ENCODE results near the gene PAX3.

PAX3 gene

GRCh38 chr2:222309766-222310165 is 11.0 kb upstream of the PAX3 start:
- H3K9ac ChIP-seq (ENCODE audit: low read length), result no peak overlapping the region
- peaks cover 100% of the 10 kb centered on the region for H3K27me3 ChIP-seq (ENCODE audit: control insufficient read depth, insufficient read depth, low read length)
- peaks cover 57% of the 10 kb centered on the region for H3K4me1 ChIP-seq (ENCODE audit: control insufficient read depth, insufficient read depth, low read length)
- H3K36me3 ChIP-seq (ENCODE audit: control insufficient read depth, insufficient read depth, low read length), result no peaks in the 10 kb centered on the region
- H3K9me3 ChIP-seq (ENCODE audit: control insufficient read depth, insufficient read depth, low read depth, low read length), result no peaks in the 10 kb centered on the region
- no peak overlapping the region for H3K27ac ChIP-seq (ENCODE audit: low read depth, low read length)
- H3K4me3 ChIP-seq (ENCODE audit: low read depth, low read length), result no peak overlapping the region

DNA sequence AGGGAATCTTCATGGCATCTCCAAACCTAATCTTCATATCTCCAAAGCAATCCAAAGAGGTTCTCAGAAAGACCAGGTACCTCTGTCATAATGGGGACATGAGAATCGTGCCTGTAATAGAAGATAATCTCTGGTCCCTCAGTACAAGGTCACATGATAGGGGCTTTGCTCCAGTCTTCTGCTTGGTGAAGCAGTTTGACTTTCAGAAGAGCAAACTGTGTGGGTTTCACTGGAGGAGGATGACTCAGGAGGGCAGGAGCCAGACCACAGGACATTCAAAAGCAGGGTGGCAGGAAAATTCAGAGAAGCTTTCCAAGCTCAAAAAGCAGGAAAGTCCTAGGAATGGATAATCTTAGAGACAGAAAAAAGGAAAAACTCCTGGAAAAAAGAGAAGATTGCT is 10.6 kb upstream of the PAX3 start:
- Histone ChIP-seq H3K4me1 (ENCODE audit: control insufficient read depth, insufficient read depth, low read length) (peaks cover 57% of the 10 kb centered on the region), H3K36me3 (ENCODE audit: control insufficient read depth, insufficient read depth, low read length) (no peaks in the 10 kb centered on the region), H3K27me3 (ENCODE audit: control insufficient read depth, insufficient read depth, low read length) (peaks cover 100% of the 10 kb centered on the region), H3K9me3 (ENCODE audit: control insufficient read depth, insufficient read depth, low read depth, low read length) (no peaks in the 10 kb centered on the region), H3K9ac (ENCODE audit: low read length) (no peak overlapping the region), H3K4me3 (ENCODE audit: low read depth, low read length) (no peak overlapping the region), H3K27ac (ENCODE audit: low read depth, low read length) (no peak overlapping the region)

DNA sequence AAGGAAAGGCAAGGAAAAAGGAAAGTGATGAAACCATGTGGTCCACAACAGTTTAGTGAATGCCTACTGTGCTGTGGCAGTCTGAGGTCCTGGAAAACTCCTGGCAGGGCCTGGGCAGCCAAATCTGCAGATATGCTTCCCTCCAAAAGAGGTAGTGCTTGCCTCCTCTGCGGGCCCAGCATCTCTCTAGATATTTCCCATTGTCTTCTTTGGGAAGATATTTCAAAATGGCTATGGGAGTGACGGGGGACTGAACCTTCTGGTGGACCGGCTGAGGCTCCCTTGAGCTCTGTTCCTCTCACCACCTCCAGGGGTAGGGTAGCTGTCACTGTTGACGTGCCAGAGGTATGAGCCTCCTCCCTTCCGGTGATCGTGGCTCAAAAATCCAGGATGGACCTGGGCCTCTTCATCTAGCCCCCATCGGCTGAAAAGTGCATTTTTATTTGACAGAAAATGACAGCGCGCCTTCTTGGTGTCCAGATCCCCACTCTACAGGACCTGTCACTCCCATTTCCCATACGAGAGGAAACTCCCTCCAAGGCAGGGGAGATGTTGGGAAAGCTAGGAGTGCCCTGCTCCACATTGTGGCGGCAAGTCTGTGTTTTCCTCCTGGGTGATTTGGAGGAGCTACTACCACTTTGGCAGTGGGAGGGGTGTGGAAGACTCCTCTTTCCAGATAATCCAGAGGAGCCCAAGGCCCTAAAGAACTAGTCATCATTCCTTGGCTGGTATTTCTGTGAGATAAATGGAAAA is 9.4 kb upstream of the PAX3 start:
- no peak overlapping the region for H3K4me3 ChIP-seq (ENCODE audit: low read depth, low read length)
- H3K9ac ChIP-seq (ENCODE audit: low read length), result no peak overlapping the region
- no peaks in the 10 kb centered on the region for H3K9me3 ChIP-seq (ENCODE audit: control insufficient read depth, insufficient read depth, low read depth, low read length)
- no peaks in the 10 kb centered on the region for H3K36me3 ChIP-seq (ENCODE audit: control insufficient read depth, insufficient read depth, low read length)
- peaks cover 100% of the 10 kb centered on the region for H3K27me3 ChIP-seq (ENCODE audit: control insufficient read depth, insufficient read depth, low read length)
- H3K27ac ChIP-seq (ENCODE audit: low read depth, low read length), result no peak overlapping the region
- peaks cover 63% of the 10 kb centered on the region for H3K4me1 ChIP-seq (ENCODE audit: control insufficient read depth, insufficient read depth, low read length)

DNA sequence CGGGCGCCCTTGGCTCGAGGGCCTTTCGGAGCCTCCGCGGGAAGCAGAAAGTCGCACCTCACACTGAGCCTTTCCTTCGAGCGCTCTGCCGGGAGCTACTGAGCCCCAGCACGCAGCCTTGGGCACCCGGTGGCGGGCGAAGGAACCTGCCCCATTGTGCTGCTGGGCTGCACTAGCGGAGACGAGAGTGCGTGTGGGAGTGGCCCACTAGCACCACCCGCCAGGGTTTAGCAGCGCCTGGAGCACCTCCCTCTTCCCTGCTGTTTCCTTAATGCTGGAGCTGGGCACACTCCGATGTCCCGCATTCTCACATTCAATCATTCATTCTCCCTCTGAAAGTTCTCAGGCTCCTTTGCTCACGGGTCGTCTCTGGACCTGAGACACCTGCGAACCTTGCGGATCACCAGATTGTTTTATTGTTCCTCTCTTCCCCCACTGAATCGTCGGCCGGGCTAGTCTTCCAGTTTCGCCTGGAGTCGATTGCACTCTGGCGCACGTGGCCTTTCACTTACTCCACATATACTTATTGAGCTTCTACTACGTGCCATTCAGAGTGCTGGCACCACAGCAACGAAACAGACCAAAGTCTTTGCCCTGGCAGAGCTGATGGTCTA is 8.5 kb upstream of the PAX3 start:
- peaks cover 63% of the 10 kb centered on the region for H3K4me1 ChIP-seq (ENCODE audit: control insufficient read depth, insufficient read depth, low read length)
- no peaks in the 10 kb centered on the region for H3K36me3 ChIP-seq (ENCODE audit: control insufficient read depth, insufficient read depth, low read length)
- H3K27ac ChIP-seq (ENCODE audit: low read depth, low read length), result no peak overlapping the region
- peaks cover 100% of the 10 kb centered on the region for H3K27me3 ChIP-seq (ENCODE audit: control insufficient read depth, insufficient read depth, low read length)
- H3K4me3 ChIP-seq (ENCODE audit: low read depth, low read length), result peak overlapping the region; percentile 48
- H3K9ac ChIP-seq (ENCODE audit: low read length), result no peak overlapping the region
- H3K9me3 ChIP-seq (ENCODE audit: control insufficient read depth, insufficient read depth, low read depth, low read length), result no peaks in the 10 kb centered on the region

- Histone ChIP-seq H3K9ac (ENCODE audit: low read length) (no peak overlapping the region), H3K36me3 (ENCODE audit: control insufficient read depth, insufficient read depth, low read length) (no peaks in the 10 kb centered on the region), H3K4me1 (ENCODE audit: control insufficient read depth, insufficient read depth, low read length) (peaks cover 63% of the 10 kb centered on the region), H3K27me3 (ENCODE audit: control insufficient read depth, insufficient read depth, low read length) (peaks cover 100% of the 10 kb centered on the region), H3K27ac (ENCODE audit: low read depth, low read length) (no peak overlapping the region), H3K9me3 (ENCODE audit: control insufficient read depth, insufficient read depth, low read depth, low read length) (no peaks in the 10 kb centered on the region), H3K4me3 (ENCODE audit: low read depth, low read length) (peak overlapping the region; percentile 48)
These were observed 7.8 kb upstream of the PAX3 start for GRCh38 chr2:222306393-222307142.

- no peaks in the 10 kb centered on the region for H3K36me3 ChIP-seq (ENCODE audit: control insufficient read depth, insufficient read depth, low read length)
- H3K27ac ChIP-seq (ENCODE audit: low read depth, low read length), result no peak overlapping the region
- H3K27me3 ChIP-seq (ENCODE audit: control insufficient read depth, insufficient read depth, low read length), result peaks cover 100% of the 10 kb centered on the region
- H3K9me3 ChIP-seq (ENCODE audit: control insufficient read depth, insufficient read depth, low read depth, low read length), result no peaks in the 10 kb centered on the region
- peaks cover 62% of the 10 kb centered on the region for H3K4me1 ChIP-seq (ENCODE audit: control insufficient read depth, insufficient read depth, low read length)
- no peak overlapping the region for H3K9ac ChIP-seq (ENCODE audit: low read length)
- peak overlapping the region; percentile 48 for H3K4me3 ChIP-seq (ENCODE audit: low read depth, low read length)
These were observed 7.0 kb upstream of the PAX3 start for GRCh38 chr2:222305516-222306392.

- peak overlapping the region; percentile 48 for H3K4me3 ChIP-seq (ENCODE audit: low read depth, low read length)
- H3K4me1 ChIP-seq (ENCODE audit: control insufficient read depth, insufficient read depth, low read length), result peaks cover 70% of the 10 kb centered on the region
- H3K36me3 ChIP-seq (ENCODE audit: control insufficient read depth, insufficient read depth, low read length), result no peaks in the 10 kb centered on the region
- H3K9ac ChIP-seq (ENCODE audit: low read length), result no peak overlapping the region
- peaks cover 100% of the 10 kb centered on the region for H3K27me3 ChIP-seq (ENCODE audit: control insufficient read depth, insufficient read depth, low read length)
- H3K9me3 ChIP-seq (ENCODE audit: control insufficient read depth, insufficient read depth, low read depth, low read length), result no peaks in the 10 kb centered on the region
- no peak overlapping the region for H3K27ac ChIP-seq (ENCODE audit: low read depth, low read length)
These were observed 6.1 kb upstream of the PAX3 start for GRCh38 chr2:222304737-222305515.

DNA sequence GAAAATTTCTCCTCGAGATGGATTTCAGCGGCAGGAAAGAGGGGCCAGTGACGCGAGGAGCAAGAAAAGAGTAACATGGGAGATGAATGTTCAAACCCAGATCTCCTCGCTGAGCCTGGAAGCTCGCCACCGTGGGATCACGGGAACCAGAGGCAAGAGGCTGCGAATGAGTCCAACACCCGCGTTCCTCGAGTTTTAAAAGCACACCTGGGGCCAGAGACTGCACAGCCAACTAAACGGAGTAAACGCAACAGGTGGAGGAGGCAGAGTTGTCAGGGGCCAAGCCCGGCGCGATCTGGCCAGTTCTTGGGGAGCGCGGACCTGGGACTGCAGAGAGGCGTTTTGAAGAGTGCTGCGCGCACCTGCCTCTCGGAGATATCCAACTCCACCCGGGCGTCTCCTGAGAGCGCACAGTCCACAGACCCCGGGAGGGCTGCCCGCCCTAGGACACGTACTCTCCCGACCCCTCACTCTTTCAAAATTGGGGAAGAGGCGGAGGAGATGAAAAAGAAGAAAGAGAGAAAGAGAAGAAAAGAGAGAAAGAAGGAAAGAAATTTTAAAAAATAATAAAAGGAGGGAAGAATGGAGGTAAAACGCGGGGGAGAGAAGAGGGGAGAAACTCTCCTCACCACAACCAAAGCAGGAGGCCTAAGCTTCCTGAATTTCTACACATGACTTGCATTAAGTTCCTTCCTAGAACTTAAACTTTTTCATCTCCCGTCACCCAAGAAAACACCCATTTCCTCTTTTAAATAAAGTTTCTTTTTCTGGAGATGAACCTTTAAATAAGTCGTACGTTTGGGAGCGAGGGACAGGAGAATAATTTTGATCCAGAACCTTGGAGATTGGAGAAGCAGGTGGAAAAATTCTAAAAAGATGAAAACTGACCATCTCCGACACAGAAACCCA is 5.3 kb upstream of the PAX3 start:
- H3K27me3 ChIP-seq (ENCODE audit: control insufficient read depth, insufficient read depth, low read length), result peaks cover 100% of the 10 kb centered on the region
- H3K27ac ChIP-seq (ENCODE audit: low read depth, low read length), result no peak overlapping the region

DNA sequence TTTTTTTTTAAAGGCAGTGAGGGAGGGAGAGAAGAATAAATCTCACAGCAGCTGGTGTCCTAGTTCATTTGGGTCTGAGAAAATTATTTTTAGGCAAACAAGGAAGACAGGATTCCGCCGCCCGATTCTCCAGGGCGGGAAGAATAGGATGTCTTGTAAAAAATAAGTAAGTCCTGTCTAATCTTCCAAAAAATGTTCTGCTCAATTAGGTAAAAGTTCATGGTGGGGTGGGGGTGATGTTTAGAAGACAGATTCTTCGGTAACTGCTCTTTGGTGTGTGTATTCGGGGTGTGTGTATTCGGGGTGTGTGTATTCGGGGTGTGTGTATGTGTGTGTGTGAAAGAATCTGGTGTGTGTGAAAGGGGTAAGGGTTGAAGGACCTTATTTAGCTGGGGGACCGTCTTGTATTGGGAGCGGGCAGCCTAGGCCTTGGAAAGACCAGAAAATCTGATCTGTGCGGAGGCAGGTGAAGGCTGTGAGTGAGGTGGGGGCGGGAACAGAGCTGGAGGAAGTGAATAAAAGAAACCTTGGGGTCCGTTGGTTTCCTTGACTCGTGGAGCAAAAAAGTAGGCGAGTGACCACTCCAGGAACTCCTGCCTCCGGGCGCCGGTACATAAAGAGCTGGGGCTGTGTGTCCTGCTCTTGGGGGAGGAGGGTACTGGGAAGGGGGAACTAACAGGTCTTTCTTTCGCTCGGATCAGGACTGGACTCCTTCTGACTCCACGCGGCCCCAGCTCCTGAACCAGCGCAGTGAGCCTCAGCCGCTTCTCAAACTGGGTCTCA is 4.4 kb upstream of the PAX3 start:
- H3K4me1 ChIP-seq (ENCODE audit: control insufficient read depth, insufficient read depth, low read length), result peaks cover 78% of the 10 kb centered on the region
- no peaks in the 10 kb centered on the region for H3K9me3 ChIP-seq (ENCODE audit: control insufficient read depth, insufficient read depth, low read depth, low read length)
- no peaks in the 10 kb centered on the region for H3K36me3 ChIP-seq (ENCODE audit: control insufficient read depth, insufficient read depth, low read length)
- H3K27ac ChIP-seq (ENCODE audit: low read depth, low read length), result no peak overlapping the region
- H3K4me3 ChIP-seq (ENCODE audit: low read depth, low read length), result peak overlapping the region; percentile 26; the same call in 1 of the 2 replicates
- H3K9ac ChIP-seq (ENCODE audit: low read length), result no peak overlapping the region
- H3K27me3 ChIP-seq (ENCODE audit: control insufficient read depth, insufficient read depth, low read length), result peaks cover 100% of the 10 kb centered on the region

More for the DNA sequence above, 5.3 kb upstream of the PAX3 start:
- Histone ChIP-seq H3K4me1 (ENCODE audit: control insufficient read depth, insufficient read depth, low read length) (peaks cover 78% of the 10 kb centered on the region), H3K4me3 (ENCODE audit: low read depth, low read length) (peak overlapping the region; percentile 26; the same call in 1 of the 2 replicates), H3K9me3 (ENCODE audit: control insufficient read depth, insufficient read depth, low read depth, low read length) (no peaks in the 10 kb centered on the region), H3K9ac (ENCODE audit: low read length) (no peak overlapping the region), H3K36me3 (ENCODE audit: control insufficient read depth, insufficient read depth, low read length) (no peaks in the 10 kb centered on the region)
